Right cardiac atrium (tissue), 5 donors: ENCODE measurements around the gene SIRT7. TPM values are rescaled to one million over a fixed set of nuclear protein-coding genes. Genes with fewer than 3 reads are reported as not detected.
A peak's percentile ranks its signal among the peaks of the same experiment; 100 is the strongest.

Experiments used
- ATAC-seq, 2 donors: fragments of 200-7000 bp; cut with Tn5 transposase; one replicate each; pipeline versions ENCODE4 v1.8.0 to v1.9.1; 2020; ENCODE audit warnings: moderate library complexity in 2 of 2, mild to moderate bottlenecking in 1 of 2
- DNase-seq, 3 donors: peaks; one replicate each; pipeline ENCODE4 v3.0.0-alpha.2; 2020
- H3K27ac ChIP-seq: one replicate; pipeline ENCODE4 v1.5.1; 2013; ENCODE audit warnings: mild to moderate bottlenecking, low read length, control low read depth, moderate library complexity
- H3K27me3 ChIP-seq: one replicate; pipeline ENCODE4 v1.6.1; 2013; ENCODE audit not compliant: control insufficient read depth, insufficient read depth
- H3K4me1 ChIP-seq: one replicate; pipeline ENCODE4 v1.6.1; 2013; ENCODE audit warnings: low read length; ENCODE audit not compliant: control insufficient read depth, insufficient read depth
- H3K4me3 ChIP-seq: one replicate; pipeline ENCODE4 v1.5.1; 2013; ENCODE audit warnings: low read length, control low read depth
- H3K9me3 ChIP-seq: one replicate; pipeline ENCODE4 v1.6.1; 2013; ENCODE audit warnings: low read length; ENCODE audit not compliant: control insufficient read depth
- WGBS: extraction: QIAGEN DNeasy Blood & Tissue Kit; methylation state at CpG from one replicate; pipeline ENCODE4 v1.1.7; 2013; 5-methylcytosine and 5-hydroxymethylcytosine counted together
- intact Hi-C, 4 donors: fragments of 100-400 bp; cut with DNase I; formaldehyde crosslinking; loops; one replicate each; pipeline versions ENCODE4 v1.11.0 to v1.14.0; 2022 to 2023
- polyA plus RNA-seq: library from polyadenylated mRNA; stranded (reverse); fragments of 200-250 nt; gene quantifications from one replicate; pipeline ENCODE4 v1.2.3, GENCODE V29; 2013
- total RNA-seq, 4 donors: library from RNA; stranded (reverse); fragmentation: NEBNext Ultra II Directional; extraction: Animal tissue kit (Norgen Biotek cat#: 25700); gene quantifications; one replicate each; pipeline ENCODE4 v1.2.1, GENCODE V29; 2021
- donor health status: healthy with polysubstance abuse.
- donor health status: DM: no; HTN: yes; CAD: no.
- donor health status: DM: no; HTN: no; CAD: no.
- donor health status: DM: no; HTN: yes; CAD: no; lungs with severe emphysema.
- donor health status: DM: yes; HTN: yes; CAD: no.

Gene SIRT7
- total and polyA plus RNA-seq, 5 donors = 7.3 to 10.1 (median 8.3) TPM

- H3K4me1 ChIP-seq = no peaks in the 10 kb centered on the region
- intact Hi-C loops = no loop called here
- no peaks in the 10 kb centered on the region for H3K27me3 ChIP-seq
- no peak for ATAC-seq
- no peak overlapping the region for H3K27ac ChIP-seq
- H3K9me3 ChIP-seq = no peaks in the 10 kb centered on the region
- 93% methylated on average over 44 of the region's 44 CpGs for WGBS
- DNase-seq = peak in 1 of 3 donors; percentile 42
- no peak overlapping the region for H3K4me3 ChIP-seq
Measured at GRCh38 chr17:81888105-81888987, 29.6 kb downstream of the SIRT7 start.

- intact Hi-C loops = no loop called here
- no peak overlapping the region for H3K27ac ChIP-seq
- no peaks in the 10 kb centered on the region for H3K9me3 ChIP-seq
- no peak overlapping the region for H3K4me3 ChIP-seq
- H3K27me3 ChIP-seq = no peaks in the 10 kb centered on the region
- ATAC-seq (no peak), DNase-seq (no peak)
- H3K4me1 ChIP-seq = no peaks in the 10 kb centered on the region
- 88% methylated on average over 11 of the region's 11 CpGs for WGBS
Measured at GRCh38 chr17:81885869-81886548, 32.0 kb downstream of the SIRT7 start.

- Histone ChIP-seq H3K27ac (no peak overlapping the region), H3K27me3 (no peaks in the 10 kb centered on the region), H3K4me3 (no peak overlapping the region), H3K9me3 (no peaks in the 10 kb centered on the region), H3K4me1 (no peaks in the 10 kb centered on the region)
- no peak for DNase-seq
- intact Hi-C loops = no loop called here
- 66% methylated on average over 10 of the region's 10 CpGs for WGBS
- ATAC-seq = no peak
Measured at GRCh38 chr17:81885454-81885853, 32.5 kb downstream of the SIRT7 start.

GRCh38 chr17:81884968-81885367 lies 33.0 kb downstream of the SIRT7 start:
- Histone ChIP-seq H3K4me1 (no peaks in the 10 kb centered on the region), H3K27ac (no peak overlapping the region), H3K27me3 (no peaks in the 10 kb centered on the region), H3K4me3 (no peak overlapping the region), H3K9me3 (no peaks in the 10 kb centered on the region)
- ATAC-seq (peak in 1 of 2 donors; percentile 10), DNase-seq (no peak)
- intact Hi-C loops = no loop called here
- WGBS = 94% methylated on average over 5 of the region's 5 CpGs

GRCh38 chr17:81884520-81884919 lies 33.5 kb downstream of the SIRT7 start:
- WGBS = 44% methylated on average over 11 of the region's 11 CpGs
- Histone ChIP-seq H3K4me1 (no peaks in the 10 kb centered on the region), H3K9me3 (no peaks in the 10 kb centered on the region), H3K4me3 (no peak overlapping the region), H3K27me3 (no peaks in the 10 kb centered on the region), H3K27ac (no peak overlapping the region)
- intact Hi-C loops = no loop called here
- peak in 1 of 3 donors; percentile 52 for DNase-seq
- peak; percentile 28 to 40 for ATAC-seq

- intact Hi-C loops = no loop called here
- Histone ChIP-seq H3K27me3 (no peaks in the 10 kb centered on the region), H3K9me3 (no peaks in the 10 kb centered on the region), H3K4me3 (no peak overlapping the region), H3K4me1 (no peaks in the 10 kb centered on the region), H3K27ac (no peak overlapping the region)
- WGBS = 89% methylated on average over 5 of the region's 5 CpGs
- no peak for ATAC-seq
- DNase-seq = no peak
Measured at GRCh38 chr17:81879121-81879520, 38.9 kb downstream of the SIRT7 start.

- intact Hi-C loops = no loop called here
- DNase-seq = no peak
Measured at GRCh38 chr17:81878294-81878693, 39.7 kb downstream of the SIRT7 start.

GRCh38 chr17:81877569-81877968 lies 40.4 kb downstream of the SIRT7 start:
- Histone ChIP-seq H3K27me3 (no peaks in the 10 kb centered on the region), H3K4me1 (no peaks in the 10 kb centered on the region), H3K4me3 (no peak overlapping the region), H3K27ac (no peak overlapping the region), H3K9me3 (no peaks in the 10 kb centered on the region)
- ATAC-seq (no peak), DNase-seq (no peak)
- WGBS = 95% methylated on average over 5 of the region's 5 CpGs
- intact Hi-C loops = no loop called here

More at GRCh38 chr17:81878294-81878693, 39.7 kb downstream of the SIRT7 start:
- H3K4me1 ChIP-seq = no peaks in the 10 kb centered on the region
- H3K9me3 ChIP-seq = no peaks in the 10 kb centered on the region
- H3K4me3 ChIP-seq = no peak overlapping the region
- WGBS = 94% methylated on average over 3 of the region's 3 CpGs
- ATAC-seq = no peak
- no peak overlapping the region for H3K27ac ChIP-seq
- H3K27me3 ChIP-seq = no peaks in the 10 kb centered on the region

GRCh38 chr17:81871387-81872230 lies 46.4 kb downstream of the SIRT7 start:
- H3K4me1 ChIP-seq = no peaks in the 10 kb centered on the region
- H3K4me3 ChIP-seq = peak overlapping the region; percentile 97
- WGBS = under 1% methylated on average over 86 of the region's 86 CpGs
- intact Hi-C loops = no loop called here
- peak overlapping the region; percentile 84 for H3K27ac ChIP-seq
- DNase-seq = peak; percentile 97 to 99 (median 99)
- no peaks in the 10 kb centered on the region for H3K27me3 ChIP-seq
- no peaks in the 10 kb centered on the region for H3K9me3 ChIP-seq
- peak; percentile 37 to 43 for ATAC-seq

- 1% methylated on average over 64 of the region's 64 CpGs for WGBS
- Histone ChIP-seq H3K4me1 (no peaks in the 10 kb centered on the region), H3K9me3 (no peaks in the 10 kb centered on the region), H3K27ac (peak within 1 kb of the TSS; percentile 94), H3K27me3 (no peaks in the 10 kb centered on the region), H3K4me3 (peak within 1 kb of the TSS; percentile 97)
- DNase-seq (no peak), ATAC-seq (peak; percentile 60 to 67)
- intact Hi-C loops = no loop called here
Measured at GRCh38 chr17:81870981-81871386, 47.0 kb downstream of the SIRT7 start, which contains the start of gene ARHGDIA. Gene ARHGDIA, minus strand, starts transcription at chr17:81871337. Its CDS starts 1,407 bp downstream, at chr17:81869930.
